HG02840 (cell line): ENCODE measurements around the gene LSM11.
"Not testable (repeated sequence)": the region's sequence is repeated elsewhere in the genome, so short reads cannot be mapped to it uniquely, and the experiment has no call there.

Experiments
- ATAC-seq: cut with Tn5 transposase; IDR thresholded peaks from one replicate; pipeline ENCODE4 v1.9.1; 2021; ENCODE audit warnings: mild to moderate bottlenecking, moderate library complexity, moderate number of reproducible peaks; ENCODE audit not compliant: unreplicated experiment, low FRiP score

LSM11 gene

DNA sequence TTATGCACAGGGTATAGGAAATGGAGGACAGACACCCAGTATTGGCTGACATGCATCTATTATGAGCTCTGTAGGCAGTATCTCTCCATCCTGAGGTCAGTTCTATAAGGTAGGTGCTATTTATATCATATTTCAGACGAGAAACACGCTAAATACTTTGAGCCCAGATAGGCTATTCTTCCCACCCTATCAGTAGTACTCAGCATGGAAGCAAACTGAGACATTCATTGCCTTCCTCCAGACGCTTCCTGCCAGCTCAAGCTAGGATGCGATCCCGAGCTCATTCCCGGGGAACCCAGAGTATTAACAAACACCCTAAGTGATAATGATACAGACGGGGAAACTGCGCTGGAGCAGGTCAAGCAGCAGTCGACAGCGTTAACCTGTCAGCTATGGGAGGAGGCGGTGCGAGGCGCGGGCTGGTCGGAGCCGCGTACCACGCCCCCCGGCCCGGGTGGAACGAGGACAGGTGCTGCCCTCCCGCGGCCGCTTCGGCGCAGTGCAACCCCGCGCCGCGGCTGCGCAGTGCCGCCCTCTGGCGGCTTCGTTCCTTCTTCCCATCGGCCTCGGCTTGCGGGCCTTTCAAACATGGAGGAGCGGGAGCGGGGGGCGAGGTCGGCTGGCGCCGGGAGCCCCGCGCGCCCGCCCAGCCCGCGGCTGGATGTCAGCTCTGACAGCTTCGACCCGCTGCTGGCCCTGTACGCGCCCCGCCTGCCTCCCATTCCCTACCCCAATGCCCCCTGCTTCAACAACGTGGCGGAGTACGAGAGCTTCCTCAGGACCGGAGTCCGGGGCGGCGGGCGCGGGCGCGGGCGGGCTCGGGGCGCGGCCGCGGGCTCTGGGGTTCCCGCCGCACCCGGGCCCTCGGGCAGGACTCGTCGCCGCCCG is at the start of gene LSM11:
TSS of gene LSM11 (plus strand) at position 550 of the 888 bp plus-strand sequence. CDS start at position 589, 39 bp downstream.
- peak; percentile 93 for ATAC-seq

DNA sequence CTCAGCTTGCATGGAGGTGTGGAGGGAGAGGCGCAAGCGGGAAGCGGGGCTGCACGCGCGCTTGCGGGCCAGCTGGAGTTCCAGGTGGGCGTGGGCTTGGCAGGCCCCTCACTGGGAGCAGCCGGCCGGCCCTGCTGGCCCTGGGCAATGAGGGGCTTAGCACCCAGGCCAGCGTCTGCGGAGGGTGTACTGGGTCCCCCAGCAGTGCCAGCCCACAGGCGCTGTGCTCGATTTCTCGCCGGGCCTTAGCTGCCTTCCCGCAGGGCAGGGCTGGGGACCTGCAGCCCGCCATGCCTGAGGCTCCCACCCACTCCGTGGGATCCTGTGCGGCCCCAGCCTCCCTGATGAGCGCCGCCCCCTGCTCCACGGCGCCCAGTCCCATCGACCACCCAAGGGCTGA is 49.7 kb upstream of the LSM11 start:
- ATAC-seq = not testable (repeated sequence)

DNA sequence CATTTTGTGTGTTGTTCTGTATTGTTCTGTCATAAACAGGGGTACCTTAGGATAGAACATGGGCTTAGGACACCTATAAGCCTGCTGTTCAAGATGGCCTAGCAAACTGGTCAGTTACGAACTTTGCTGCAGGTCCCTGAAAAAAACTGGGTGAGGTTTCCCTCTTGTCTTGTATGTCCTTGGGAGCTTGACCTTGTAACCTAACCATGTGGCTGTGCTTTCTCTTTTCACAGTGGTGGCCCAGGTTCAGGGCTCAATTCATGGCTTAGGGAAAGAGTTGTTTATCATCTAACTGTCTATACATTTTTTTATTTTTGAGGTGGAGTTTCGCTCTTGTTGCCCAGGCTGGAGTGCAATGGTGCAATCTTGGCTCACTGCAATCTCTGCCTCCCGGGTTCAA is 47.4 kb upstream of the LSM11 start:
- ATAC-seq = not testable (repeated sequence)

DNA sequence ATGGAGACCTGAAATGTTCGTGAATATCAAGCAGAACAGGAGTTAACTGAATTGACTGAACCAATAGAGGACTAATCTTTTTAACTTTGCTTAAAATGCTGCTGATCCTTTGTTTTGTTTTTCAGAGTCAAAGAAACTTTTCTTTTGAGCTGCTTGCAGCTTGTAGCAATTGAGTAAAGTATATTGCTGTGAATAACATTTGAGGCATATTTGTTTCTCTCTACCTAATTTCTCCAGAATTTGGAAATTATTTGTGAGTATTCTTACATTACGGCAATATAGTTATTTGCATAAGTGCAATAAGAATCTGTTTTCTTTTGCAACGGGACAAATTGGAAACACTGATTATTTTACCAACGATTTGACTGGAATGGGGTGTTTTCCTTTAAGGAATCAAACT is 44.8 kb upstream of the LSM11 start:
- not testable (repeated sequence) for ATAC-seq

DNA sequence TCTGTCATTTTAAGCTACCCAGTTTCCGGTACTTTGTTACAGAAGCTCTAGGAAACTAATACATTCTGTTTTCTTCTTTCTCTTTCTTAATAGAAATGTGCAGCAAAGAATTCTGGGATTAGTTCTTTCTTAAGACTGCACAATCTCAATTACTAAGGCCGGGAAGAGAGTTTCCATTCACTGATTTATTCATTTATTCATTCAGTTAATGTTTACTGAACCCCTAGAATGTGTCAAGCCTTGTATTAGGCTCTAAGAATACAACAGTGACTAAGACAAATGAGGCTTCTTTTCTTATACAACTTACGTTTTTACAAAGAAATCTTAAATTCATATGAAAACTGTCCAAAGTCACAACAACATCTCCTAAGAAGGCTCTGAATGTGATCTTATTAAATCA is 39.8 kb upstream of the LSM11 start:
- no peak for ATAC-seq

DNA sequence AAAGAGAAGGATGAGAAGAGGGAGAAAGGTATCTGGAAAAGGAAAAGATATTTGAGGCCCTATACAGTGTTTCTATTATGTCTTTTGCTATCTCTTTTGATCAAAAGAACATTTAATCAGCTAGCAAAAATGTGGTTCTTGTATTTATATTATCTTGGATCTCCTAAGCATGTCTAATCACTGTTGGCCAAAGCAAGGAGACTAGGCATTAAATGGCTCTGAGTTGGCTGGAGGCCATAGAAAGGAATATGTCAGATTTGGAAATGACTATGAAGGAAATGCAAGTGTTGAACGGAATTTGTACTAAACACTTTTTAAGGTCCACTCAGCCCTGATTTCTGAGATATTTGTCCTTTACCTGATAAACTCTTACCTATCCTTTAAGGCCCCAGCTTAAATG is 34.6 kb upstream of the LSM11 start:
- no peak for ATAC-seq

DNA sequence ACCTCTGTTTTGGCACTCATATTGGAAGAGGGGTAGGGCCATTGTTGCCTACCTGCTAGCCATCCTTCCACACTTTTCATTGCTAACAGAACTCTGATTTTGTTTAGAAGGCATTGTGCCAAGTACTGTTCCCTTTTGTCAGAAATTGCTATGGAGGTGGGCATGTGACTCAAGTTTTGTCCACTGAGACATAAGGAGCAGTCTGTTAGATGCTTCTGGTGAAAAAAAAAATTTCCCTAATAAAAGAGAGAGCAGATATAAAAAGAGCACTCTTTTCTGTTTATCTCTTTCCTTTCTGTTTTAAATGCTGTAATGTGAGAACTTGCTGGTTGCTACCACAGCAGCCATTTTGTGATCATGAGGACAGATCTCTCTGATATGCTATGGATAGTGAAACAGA is 34.2 kb upstream of the LSM11 start:
- ATAC-seq = no peak

DNA sequence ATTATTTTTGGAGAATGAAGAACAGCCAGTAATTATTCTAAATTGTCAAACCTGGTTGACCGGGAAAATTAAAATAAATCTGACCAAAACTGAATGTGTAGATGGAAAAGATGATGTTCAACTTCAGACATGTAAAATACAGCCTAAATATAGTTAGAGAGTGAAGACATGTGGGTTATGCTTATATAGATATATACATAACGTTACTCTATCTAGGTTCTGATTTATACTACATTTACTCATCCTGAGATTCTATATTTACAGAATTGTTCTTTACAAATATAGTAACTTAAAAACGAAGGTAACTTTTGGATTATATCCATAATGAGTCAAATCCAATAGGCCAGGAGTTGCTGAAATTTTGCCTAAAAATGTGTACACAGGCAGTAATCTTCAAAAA is 33.1 kb upstream of the LSM11 start:
- ATAC-seq = no peak

DNA sequence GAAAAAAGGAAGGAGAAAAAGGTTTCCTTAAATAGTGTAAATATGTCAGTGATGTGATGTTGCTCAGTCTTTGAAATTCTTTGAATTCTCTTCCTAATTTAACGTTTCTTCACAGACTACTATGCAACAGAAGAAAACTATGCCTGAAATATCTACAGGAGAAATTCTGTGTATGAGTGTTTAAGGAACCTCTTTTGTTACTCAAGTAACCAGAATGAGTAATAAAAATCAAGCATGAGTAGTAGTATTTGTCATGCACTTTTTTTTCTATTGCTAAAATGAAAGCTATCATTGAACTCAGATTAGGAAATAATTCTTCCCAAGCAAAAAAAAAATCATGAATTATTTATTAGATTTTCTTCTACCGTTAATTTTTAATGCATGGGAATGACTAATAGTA is 32.6 kb upstream of the LSM11 start:
- ATAC-seq = no peak

DNA sequence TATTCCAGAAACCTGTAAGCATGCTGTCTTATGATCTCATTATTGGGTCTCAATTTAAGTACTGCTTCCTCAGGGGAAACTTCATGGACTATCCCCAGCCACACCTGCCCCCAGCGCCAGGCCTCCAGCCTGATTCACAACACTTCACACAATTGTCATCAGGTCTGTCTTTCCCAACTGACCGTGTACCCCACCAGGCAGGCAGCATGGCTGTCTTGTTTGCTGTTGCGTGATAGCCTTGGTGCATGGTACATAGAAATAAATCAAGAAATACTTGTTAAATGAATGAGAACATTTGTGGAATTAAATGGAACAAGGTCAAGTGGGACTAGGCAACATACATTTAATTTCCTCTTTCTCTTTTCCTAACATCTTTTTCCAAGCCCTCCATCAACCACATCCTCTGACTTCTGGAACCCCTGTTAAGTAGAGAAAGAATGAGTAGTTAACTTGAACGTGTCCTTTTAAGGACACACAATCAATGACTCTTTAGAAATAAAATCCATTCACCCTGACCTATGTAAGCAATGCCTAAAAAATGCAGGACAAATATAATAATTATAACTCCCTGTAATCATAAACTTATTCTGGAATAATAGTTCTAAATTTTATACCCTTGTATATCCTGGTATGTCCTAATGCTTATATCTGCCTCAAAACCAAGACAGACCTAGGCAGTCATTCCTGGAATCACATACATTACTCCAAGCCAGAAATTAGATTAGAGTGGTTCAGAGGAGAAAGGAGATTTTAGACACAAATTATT is 29.5 kb upstream of the LSM11 start:
- no peak for ATAC-seq

DNA sequence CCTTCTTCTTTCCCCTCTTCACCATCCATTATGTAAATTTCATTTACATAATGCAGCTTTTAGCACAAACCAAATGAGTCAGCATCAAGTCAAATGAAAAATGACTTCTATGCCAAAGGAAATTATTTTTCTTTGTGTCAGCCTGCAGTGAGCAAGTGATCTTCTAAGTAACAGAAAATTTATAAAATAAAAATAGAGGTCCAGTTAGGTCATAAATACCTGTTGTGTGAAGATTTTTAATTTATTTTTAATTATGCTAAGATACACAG is 29.0 kb upstream of the LSM11 start:
- ATAC-seq = no peak

DNA sequence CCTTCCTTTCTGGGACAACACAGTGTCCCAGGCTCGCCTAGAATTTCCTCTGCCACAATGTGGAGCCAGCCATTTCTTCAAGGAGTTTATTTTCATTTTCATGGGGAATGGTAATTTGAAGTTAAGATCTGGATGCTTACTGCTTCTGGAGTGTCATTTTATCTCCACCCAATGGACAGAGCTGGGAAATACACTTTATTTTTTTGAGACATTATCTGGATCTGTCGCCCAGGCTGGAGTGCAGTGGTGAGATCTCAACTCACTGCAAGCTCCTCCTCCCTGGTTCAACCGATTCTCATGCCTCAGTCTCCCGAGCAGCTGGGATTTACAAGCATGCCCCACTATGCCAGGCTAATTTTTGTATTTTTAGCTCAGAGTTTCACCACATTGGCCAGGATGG is 25.0 kb upstream of the LSM11 start:
- ATAC-seq = no peak

DNA sequence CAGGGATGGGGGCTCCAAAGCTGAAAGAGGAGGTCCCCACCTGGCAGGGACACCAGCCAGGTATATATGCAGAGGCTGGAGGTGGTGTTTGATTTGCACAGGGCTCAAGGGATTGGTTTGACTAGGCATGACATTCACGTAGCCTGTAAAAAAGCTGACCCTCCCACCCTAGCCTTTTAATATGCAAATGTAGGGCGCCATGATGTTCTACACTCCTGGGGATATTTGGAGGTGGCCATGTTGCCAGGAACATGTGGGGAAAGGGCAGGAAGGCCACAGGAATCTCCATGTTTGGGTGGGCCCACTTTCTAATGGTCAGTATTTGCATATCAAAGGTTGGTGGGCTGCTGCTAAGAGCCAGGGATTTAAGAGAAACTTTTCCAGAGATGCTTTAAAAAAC is 24.3 kb upstream of the LSM11 start:
- ATAC-seq = no peak

DNA sequence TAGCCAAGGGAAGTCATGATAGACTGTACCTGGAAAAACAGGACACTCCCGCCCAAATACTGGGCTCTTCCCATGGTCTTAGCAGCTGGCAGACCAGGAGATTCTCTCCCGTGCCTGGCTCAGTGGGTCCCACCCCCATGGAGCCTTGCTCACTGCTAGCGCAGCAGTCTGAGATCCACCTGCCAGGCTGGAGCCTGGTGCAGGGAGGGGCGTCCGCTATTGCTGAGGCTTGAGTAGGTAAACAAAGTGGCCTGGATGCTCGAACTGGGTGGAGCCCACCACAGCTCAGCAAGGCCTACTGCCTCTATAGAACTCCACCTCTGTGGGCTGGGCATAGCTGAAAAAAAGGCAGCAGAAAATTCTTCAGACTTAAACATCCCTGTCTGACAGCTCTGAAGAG is 22.4 kb upstream of the LSM11 start:
- ATAC-seq = no peak

DNA sequence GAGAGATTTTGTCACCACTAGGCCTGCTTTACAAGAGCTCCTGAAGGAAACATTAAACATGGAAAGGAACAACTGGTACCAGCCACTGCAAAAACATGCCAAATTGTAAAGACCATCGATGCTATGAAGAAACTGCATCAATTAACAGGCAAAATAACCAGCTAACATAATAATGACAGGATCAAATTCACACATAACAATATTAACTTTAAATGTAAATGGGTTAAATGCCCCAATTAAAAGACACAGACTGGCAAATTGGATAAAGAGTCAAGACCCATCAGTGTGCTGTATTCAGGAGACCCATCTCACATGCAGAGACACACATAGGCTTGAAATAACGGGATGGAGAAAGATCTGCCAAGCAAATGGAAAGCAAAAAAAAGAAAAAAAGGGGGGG is 20.6 kb upstream of the LSM11 start:
- ATAC-seq = not testable (repeated sequence)

DNA sequence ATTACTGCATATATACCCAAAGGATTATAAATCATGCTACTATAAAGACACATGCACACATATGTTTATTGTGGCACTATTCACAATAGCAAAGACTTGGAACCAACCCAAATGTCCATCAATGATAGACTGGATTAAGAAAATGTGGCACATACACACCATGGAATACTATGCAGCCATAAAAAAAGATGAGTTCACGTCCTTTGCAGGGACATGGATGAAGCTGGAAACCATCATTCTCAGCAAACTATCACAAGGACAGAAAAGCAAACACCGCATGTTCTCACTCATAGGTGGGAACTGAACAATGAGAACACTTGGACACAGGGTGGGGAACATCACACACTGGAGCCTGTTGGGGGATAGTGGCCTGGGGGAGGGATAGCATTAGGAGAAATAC is 16.9 kb upstream of the LSM11 start:
- ATAC-seq = not testable (repeated sequence)

DNA sequence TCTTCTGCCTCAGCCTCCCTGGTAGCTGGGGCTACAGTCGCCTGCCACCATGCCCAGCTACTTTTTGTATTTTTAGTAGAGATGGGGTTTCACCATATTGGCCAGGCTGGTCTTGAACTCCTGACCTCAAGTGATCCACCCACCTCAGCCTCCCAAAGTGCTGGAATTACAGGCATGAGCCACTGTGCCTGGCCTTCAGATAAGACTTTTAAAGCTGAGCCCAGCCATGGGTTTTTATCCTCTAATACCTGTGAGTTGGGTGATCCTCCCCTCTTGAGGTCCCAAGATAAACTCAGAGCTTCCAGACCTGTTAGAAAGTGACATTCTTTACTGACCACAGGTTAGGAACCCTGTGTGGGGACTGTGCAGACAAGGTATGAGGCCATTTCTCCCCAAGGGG is 15.7 kb upstream of the LSM11 start:
- not testable (repeated sequence) for ATAC-seq

DNA sequence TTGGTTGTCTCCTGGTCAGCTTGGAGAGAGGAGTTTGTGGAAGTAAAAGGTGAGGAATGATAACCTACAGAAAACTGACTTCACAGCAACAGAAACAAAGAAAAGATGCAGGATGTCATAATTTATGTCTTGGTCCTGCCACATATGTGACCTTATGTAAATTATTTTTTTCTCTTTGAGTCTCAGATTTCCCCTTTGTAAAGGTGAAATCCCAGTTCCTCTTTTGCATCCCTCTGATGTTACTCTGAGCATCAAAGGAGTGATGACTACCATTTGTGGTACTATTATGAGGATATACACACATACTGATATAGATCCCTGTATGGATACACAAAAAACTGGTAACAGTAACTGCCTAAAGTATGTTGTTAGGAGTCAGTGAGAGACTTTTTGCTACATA is 13.7 kb upstream of the LSM11 start:
- ATAC-seq = peak; percentile 74

DNA sequence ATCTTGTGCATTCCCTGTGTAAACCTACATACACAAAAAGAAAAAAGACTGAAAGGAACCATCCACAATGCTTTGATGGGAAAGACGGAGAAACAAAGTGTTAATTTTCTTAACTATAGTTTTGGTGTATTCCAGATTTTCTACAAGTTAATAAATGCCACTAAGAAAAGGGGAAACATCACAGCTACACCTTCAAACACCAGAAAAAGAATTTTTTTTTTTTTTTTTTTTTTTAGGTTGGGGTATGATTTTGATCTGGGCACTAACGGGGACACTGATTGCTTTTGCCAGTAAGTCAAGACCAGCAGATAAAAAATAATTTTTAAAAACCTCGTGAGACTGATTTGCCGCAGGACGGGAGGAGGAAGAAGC is 12.6 kb upstream of the LSM11 start:
- no peak for ATAC-seq

DNA sequence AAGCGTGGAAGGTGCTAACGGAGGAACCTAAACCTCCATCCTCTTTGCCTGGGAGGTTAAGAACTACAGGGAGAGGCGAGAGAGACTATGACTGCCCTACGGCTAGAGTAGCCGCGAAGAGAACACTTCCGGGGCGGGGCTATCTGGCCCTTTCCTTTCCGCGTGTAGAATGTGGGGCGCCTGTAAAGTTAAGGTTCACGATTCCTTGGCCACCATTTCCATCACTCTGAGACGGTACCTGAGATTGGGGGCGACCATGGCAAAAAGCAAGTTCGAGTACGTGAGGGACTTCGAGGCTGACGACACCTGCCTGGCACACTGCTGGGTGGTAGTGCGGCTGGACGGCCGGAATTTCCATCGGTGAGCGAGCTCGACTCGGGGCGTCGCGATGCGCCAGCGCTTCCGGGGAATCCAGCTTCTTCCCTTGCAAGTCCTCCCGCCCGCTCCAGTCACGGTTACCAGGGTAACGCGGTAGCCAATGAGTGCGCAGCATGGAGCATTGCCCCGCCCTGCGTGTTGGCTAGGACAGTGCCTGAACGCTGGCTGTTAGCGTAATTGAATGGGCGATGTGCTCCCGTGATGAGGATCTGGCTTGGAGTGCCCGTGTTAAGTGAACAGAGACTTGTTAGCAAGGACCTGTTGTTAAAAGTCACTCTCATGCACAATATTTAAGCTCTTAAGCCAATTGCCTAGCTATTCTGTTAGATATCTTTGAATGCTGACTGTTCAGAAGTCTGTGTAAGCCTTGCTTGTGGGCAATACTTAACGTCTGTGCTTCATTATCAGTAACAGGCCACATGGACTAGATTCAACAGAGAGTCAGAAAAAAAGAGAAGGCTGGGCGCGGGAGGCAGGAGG is 12.0 kb upstream of the LSM11 start, which contains the start of gene THG1L:
TSS of gene THG1L (plus strand) at position 149 of the 858 bp plus-strand sequence. CDS start at position 170, 21 bp downstream.
- peak; percentile 93 for ATAC-seq

DNA sequence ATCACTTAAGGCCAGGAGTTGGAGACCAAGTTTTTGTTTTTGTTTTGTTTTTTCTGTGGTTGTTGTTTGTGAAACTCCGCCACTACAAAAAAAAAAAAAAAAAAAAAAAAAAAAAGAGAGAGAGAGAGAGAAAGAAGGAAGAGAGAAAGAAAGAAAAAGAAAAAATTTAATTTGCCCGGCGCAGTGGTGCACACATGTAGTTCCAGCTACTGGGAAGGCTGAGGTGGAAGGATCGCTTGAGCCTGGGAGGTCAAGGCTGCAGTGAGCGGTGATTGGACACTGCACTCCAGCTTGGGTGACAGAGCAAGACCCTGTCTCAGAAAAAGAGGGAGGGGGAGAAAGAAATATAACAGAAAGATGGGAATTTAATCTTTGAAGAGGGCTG is 11.4 kb upstream of the LSM11 start:
- ATAC-seq = no peak
